ENCODE data around the gene SPA17.
A peak's percentile ranks its signal among the peaks of the same experiment; 100 is the strongest.

Gene SPA17

DNA sequence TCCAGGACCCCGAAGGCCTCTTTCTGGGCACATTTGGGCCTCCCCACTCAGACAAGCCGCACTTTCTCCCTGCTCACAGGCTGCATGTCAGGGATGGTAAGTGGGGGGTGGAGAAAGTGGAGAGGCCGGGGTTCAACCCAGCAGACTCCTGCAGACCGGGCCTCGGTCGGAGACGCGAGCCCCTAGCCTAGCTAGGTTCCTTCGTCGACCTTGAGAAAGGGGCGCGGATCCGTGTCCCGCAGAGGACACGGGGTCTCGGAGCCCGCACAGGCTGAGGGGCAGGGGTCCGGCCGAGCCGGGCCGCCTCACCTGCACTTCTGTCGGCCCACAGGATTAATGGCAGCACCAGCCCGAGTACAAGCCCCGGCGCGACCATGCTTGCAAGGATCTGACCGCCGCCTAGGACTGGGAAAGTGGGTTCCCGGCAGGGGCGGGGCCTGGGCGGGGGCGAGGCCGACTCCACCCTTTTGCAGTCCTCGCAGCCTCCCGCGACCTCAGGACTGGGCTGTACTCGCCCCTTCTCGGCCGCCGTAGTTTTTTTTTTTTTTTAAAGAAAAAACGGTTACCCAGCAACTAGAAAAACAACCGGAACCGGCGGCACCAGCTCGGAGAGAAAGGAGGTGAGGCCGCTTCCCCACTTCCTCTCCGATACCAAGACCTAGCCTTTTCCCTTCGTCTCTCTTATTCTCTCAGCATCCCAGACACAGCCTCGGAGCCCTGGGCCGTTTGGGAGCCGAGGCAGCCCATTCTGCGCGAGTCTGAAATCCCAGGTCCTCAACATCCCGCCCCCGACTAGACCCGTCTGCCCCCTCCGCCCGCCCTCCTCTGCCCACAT, at the start of gene SPA17, which contains the start of gene SIAE:
SPA17 (plus strand) TSS at position 572 of the 835 bp plus-strand sequence. CDS start 1,361 bp downstream, outside the sequence.
SIAE (minus strand) TSS at position 407 of the 835 bp plus-strand sequence; CDS start at position 376, 31 bp downstream.
- DNase-seq, result peak; percentile 87

GRCh38 chr11:124625504-124626168, 48.1 kb upstream of the SPA17 start:
- DNase-seq, result no peak

DNA sequence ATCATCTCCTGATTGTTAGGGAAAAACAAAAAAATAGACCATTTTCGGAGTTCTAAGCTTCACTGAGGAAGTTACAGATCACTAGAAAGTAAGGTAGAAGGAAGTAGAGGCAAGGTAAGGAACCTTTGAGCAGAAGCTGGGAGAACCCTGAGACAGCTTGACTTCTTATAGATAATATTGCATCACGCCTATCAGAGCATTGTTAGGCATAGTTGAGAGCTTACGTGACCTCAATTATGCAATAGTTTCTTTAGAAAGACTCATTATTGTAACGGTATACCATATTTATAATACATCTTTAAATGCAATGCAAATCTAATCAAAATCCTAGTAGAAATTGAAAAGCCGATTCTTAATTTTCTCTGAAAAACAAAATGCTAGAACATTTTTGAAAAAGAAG, 46.2 kb upstream of the SPA17 start:
- DNase-seq, result no peak

- no peak for DNase-seq
These were observed 43.7 kb upstream of the SPA17 start for GRCh38 chr11:124629961-124630360.

GRCh38 chr11:124633355-124633754, 40.3 kb upstream of the SPA17 start:
- no peak for DNase-seq

- DNase-seq, result no peak
These were observed 37.8 kb upstream of the SPA17 start for GRCh38 chr11:124635932-124636331.

GRCh38 chr11:124638500-124638899, 35.2 kb upstream of the SPA17 start:
- DNase-seq, result no peak

DNA sequence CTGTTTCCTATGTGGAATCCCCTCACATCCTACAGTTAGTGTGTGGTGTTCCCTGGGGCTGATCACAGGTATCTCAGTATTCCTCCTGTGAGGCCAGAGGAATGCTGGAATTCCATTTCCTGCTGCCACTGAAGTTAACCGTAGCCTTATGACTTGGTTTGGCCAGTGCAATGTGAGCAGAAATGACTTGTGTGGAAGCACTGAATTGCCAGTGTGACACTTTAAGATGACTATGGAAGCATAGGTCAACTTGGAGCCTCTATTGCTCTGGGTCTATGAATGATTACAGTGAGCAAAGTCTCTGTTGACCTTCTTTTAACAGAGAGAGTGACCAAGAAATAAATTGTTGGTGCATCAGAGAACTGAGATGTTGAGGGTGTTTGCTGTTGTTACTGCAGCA, 34.5 kb upstream of the SPA17 start:
- no peak for DNase-seq

DNA sequence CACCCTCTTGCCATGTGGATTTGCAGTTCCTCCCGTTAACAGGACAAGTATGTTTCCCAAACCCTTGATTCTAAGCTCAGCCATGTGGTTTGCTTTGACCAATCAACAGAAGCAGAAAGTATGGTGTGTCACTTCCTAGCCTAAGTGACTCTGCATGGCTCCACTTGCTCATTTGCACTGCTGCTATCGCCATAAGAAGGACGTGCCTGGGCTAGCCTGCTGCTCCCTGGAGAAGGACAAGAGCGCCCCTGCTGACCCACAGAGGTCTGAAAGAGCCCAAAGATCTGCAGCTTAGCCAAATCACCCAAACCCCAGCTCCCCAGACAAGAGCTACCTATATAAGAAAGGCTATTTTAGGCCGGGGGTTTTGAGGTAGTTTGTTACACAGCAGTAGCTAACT, 33.0 kb upstream of the SPA17 start:
- DNase-seq, result no peak

DNA sequence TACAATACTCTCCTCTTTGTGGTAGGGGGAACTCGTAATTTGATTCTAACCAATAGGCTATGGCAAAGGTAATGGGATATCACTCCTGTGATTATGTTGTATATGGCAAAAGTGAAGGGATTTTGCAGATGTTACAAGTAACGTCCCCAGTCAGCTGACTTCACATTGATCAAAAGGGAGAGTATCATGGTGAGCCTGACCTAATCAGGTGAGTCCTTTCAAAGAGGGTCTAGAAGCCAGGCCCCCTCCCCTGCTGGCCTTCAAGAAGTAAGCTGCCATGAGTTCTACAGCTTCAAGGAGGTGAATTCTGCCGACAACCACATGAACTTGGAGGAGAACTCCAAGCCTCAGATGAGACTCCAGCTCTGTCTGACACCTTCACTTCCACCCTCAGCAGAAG, 31.1 kb upstream of the SPA17 start:
- DNase-seq, result no peak

- DNase-seq, result no peak
These were observed 30.6 kb upstream of the SPA17 start for GRCh38 chr11:124643042-124643604.

- DNase-seq, result peak; percentile 14
These were observed 29.9 kb upstream of the SPA17 start for GRCh38 chr11:124643605-124644425.

DNA sequence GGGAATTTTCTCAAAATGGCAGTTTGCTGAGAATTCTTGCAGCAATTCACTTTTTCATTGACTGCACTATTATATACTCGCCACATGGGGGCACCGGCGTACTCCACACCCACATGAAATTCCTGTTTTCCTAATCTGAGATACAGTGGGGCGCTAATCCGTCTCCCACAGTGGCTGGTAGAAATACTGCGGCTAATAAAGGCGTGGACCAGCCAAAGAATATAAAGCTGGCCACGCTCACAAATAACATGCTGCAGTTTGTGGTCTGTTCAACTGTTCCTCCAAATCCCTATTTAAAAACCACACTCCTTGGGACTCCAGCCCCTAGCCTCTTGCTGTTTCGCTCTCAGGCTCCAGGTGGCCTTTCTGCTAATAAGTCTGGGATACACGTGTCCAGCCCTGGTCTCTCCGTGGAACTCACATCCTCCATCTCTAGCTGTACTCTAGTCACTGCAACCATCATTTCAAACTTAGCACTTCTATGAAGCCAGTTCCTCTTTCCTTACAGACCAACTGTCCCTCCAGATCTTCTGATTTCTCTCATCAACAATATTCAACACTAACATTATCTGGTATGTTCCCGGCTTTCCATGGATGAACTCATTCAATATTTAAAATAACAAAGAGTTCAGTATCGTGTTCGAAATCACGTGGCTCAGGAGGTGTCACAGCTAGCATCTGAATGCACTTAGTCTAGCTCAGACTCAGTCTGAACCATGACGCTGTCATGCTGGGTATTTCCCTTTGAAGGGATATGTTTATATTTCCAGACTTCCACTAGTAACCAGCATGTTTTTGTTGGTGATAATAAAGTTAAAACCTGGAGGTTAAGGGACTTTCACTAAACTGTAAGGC, 29.1 kb upstream of the SPA17 start:
- DNase-seq, result peak; percentile 19

GRCh38 chr11:124646148-124646547, 27.6 kb upstream of the SPA17 start:
- DNase-seq, result no peak

DNA sequence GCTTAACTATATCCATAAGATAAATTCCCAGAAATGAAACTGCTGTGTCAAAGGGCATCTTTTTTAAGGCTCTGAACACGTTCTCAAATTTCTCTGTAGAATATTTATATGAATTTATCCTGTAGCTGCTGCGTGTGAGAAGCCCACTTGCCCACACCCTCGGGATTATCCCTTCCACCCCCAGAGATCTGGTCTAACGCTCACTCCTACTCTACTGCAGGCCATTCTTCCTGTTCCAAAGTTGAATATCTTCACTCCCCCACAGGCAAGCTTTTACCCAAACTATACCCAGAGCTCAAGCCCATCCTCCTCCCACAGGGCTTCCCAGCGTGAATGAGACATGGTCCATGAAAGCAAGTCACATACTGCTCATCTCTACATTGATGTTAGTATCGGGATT, 25.1 kb upstream of the SPA17 start:
- no peak for DNase-seq

DNA sequence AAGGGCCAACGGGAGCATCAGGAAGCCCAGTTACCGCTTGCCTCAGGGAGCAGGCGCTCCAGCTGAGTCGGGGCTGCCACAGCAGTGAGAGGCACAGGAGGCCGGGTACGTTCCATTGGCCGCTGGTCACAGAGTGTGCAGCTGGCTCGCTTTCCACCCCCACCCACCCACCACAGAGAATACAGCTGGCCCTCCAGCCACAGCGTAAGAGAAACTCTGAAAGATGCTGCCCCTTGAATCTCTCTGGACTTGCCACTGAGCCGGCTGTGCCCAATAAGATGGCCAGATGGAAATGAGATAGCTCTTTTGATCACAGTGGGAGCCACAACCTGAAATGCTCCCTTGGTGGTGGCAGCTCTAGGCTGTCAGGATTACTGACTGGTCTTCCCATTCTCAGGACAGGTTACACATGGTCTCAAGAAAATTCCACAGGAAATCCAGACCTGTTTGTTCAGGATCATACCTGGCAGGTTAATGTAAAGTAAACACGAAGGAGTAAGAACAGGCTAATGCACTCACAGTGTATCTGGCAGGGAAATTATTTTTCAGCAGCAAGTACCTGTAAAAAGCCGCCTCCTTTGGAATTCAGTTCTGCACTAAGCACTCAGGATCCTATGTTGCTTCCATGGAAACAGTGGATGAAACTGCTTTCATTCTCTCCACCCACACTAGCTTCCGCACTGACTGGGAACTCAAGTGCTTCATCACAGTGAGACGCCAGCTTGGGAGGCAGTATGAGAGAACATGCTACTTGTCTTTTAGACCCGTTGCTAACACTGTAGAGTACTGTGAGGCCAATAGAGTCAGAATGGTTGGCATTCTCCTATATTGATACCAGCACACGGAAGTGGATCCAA, 16.7 kb upstream of the SPA17 start:
- DNase-seq, result no peak

- DNase-seq, result no peak
These were observed 15.8 kb upstream of the SPA17 start for GRCh38 chr11:124657904-124658303.

GRCh38 chr11:124658501-124658900, 15.2 kb upstream of the SPA17 start:
- no peak for DNase-seq

GRCh38 chr11:124658986-124659385, 14.7 kb upstream of the SPA17 start:
- no peak for DNase-seq

DNA sequence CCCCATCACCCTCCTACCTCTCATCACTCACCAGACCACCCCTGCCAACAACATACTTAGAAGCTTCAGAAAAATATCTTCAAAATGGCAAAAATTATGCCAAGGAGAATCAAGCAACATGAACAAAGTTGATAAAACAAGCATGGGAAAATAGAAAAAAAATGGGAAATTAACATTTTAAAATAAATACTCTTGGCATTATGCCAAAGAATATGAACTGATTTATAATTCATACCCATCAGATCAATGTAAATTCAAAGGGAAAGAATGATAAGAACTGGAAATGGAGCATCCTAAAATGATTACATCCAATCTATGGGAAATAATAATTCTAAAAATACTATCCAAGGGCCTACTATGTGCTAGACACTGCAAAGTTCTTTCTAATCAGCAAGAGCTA, 12.2 kb upstream of the SPA17 start:
- no peak for DNase-seq

GRCh38 chr11:124662106-124662505, 11.6 kb upstream of the SPA17 start:
- no peak for DNase-seq
